GM12801 (cell line): ENCODE measurements around the gene CDHR5.

Experiments
- CTCF ChIP-seq: IDR thresholded peaks from one replicate; pipeline ENCODE4 v1.5.1; 2011; ENCODE audit warnings: control low read depth; ENCODE audit not compliant: insufficient read length; ENCODE audit errors: extremely low read depth

The CDHR5 gene

GRCh38 chr11:653837-654236, 29.1 kb upstream of the CDHR5 start:
- TF ChIP-seq CTCF: no peak

GRCh38 chr11:650482-650881, 25.7 kb upstream of the CDHR5 start:
- no peak for TF ChIP-seq CTCF

- TF ChIP-seq CTCF: no peak
These were observed 21.5 kb upstream of the CDHR5 start for GRCh38 chr11:646214-646613.

- TF ChIP-seq CTCF: no peak
These were observed 20.8 kb upstream of the CDHR5 start for GRCh38 chr11:645536-645935.

- TF ChIP-seq CTCF: no peak
These were observed 19.3 kb upstream of the CDHR5 start for GRCh38 chr11:643849-644738.

GRCh38 chr11:643366-643765, 18.6 kb upstream of the CDHR5 start:
- TF ChIP-seq CTCF: no peak

GRCh38 chr11:641806-642370, 17.1 kb upstream of the CDHR5 start:
- TF ChIP-seq CTCF: no peak
